ENCODE data around the gene ST7. TPM values are rescaled to one million over a fixed set of nuclear protein-coding genes. Genes with fewer than 3 reads are reported as not detected.

ST7 gene
- total RNA-seq, 1 donor from 2014 or later = 69.7 TPM

DNA sequence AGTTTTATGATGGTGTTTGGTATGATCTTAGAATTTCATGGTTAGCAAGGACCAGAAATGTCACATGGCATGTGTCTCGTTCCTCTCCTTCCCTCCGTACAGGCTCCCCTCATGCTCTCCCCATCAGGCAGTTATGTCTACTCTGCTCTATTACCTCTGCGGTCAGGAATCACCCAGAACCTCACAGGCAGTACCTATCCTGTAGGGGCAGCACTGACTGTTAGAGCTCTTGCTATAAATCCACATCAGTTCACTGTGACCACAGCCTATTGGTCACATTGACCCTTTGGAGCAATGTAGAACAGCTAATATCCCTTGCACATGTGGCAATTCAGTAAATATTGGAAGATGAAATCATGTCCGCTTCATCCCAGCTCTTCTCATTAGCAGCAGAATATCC, 217.8 kb downstream of the ST7 start:
- no peak for FAIRE-seq
- DNase-seq (ENCODE audit: low spot score in 2 of 2) = no peak

DNA sequence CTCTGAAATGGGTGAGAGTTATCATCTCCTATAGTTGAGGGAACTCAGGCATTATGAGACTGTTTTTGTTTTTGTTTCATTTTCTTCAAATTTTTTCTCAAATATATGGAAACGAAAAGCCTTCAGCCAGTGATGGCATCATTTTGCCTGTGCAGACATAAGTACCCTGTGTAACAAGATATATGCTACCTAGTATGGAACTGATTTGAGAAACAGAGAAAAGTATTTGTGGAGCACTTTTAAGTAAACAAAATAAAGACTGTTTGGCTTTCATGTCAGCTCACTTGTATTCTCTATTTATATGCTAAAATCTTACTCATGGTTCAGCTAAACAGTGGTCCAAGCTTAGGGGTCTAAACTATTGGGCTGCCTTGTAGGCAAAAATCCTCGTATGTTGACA, 219.0 kb downstream of the ST7 start:
- DNase-seq (ENCODE audit: low spot score in 2 of 2) (no peak), FAIRE-seq (no peak)

DNA sequence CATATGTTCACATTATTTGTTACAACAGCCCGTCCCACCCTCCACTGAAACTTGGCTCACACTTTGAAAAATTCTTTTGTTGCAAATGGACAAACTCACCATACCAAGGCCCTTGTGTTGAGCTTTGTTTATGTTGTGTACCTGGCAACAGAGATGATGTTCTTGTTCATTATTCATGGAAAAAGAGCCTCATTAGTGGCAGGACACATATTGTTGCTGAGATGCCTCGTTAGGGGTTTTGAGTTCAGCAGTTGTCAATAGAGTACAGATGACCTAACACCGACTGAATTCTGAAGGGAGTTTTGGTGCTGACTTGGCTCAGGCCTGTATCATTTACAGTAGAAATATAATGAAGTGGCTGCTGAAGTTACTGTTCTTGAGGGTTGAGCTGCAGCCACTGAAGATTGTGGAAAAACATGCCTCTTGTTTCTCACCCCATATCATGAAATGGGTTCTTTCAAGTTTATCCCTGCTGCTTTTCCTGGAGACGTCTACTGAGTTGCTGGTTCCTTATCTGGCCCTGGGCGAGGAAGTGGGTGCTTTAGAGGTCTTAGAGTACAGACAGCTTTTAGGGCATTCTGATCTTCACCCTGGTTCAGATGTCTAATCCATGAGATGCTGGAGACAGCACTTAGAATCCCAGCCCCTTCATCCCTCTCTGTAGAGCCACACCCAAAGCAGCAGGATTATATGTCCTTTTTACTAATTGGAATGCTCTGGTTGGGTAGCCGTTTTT, 219.9 kb downstream of the ST7 start:
- DNase-seq (ENCODE audit: low spot score in 2 of 2) (no peak), FAIRE-seq (no peak)

DNA sequence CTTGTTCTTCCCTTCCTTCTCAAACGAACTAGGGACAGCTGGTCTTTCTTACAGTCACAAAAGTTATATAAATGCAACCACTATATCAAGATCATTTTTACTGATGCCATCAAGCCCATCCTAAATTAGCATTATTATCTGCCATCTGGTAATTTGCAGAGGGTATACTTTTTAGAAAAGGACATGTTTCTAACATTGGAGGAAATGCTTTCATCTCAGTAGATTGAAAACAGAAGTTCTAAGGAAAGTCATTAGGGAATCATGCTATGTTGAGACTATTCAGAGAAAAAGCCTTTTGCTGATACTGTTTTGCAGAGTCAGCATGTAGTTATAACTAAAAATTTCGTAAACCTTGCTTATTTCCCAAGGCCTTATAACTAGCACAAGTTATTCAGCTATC, 222.9 kb downstream of the ST7 start:
- DNase-seq (ENCODE audit: low spot score in 2 of 2) (no peak), FAIRE-seq (no peak)

DNA sequence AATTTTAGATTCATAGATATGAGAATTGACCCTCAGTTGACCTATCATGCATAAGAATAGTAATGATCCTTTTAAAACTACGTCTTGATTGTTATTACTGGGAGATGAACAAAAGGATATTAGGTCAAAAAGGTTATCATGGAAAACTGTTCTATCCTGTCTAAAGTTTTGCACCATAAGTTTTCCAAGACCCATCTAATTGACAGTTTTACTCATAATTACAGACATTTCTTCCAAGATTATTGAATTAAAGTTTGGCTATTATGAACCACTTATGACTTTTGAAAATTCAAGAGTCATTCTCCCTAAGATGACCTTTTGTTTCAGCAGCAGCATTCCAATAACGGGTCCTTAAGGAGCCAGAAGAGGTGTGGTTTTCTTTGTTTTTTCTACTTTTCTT, 225.3 kb downstream of the ST7 start:
- FAIRE-seq (no peak), DNase-seq (ENCODE audit: low spot score in 2 of 2) (no peak)

DNA sequence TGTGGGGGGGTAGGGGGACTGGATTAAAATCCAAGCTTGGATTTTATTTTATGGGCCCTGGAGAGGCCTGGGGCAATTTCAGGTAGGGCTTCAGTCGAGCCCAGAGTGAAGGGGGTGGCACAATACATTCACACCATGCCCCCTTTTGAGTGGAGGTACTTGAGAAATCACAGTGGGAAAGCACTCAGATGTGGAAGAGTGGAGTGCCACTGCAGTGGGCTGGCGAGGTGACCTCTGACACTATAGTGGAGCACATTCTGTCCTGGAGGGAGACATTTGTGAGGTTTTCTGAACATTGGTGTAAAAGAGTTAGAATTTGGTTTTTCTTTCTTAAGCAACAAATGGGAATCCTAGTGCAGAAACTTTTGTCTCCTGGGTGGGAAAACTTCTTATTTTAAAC, 226.4 kb downstream of the ST7 start:
- DNase-seq (ENCODE audit: low spot score in 2 of 2) (no peak), FAIRE-seq (no peak)

DNA sequence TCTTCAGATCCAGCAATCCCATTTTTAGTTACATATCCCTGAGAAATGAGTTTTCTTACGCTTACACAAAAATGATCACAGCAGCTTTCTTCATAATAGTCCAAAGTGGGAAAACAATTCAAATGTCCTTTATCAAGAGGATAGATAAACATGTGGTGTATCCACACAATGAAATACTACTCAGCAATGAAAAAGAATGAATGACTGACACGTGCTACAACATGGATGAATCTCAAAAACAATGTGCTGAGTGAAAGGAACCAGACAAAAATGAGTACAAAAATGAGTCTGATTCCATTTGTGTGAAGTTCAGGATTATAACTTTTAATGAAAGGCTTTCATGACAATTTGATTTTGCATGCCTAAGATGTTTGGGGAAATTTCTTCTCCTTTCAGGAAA, 230.4 kb downstream of the ST7 start:
- no peak for FAIRE-seq
- DNase-seq (ENCODE audit: low spot score in 2 of 2) = no peak

DNA sequence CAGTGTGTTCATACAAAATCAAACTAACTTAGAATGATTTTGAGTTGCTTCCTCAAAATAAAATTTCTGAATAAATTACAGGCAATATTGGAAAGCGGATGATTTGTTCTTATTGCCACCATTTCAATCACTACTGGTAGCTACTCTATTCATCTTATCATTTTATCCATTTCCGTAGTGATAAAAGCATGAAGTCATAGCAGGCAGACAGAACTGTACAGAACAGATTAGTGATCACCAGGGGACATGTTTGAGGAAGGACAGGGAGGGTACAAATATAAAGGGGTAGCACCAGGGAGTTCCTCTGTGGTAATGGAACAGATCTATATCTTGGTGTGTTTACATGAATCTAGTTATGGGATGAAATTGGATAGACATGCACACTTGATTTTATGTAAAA, 231.1 kb downstream of the ST7 start:
- FAIRE-seq (no peak), DNase-seq (ENCODE audit: low spot score in 2 of 2) (no peak)

DNA sequence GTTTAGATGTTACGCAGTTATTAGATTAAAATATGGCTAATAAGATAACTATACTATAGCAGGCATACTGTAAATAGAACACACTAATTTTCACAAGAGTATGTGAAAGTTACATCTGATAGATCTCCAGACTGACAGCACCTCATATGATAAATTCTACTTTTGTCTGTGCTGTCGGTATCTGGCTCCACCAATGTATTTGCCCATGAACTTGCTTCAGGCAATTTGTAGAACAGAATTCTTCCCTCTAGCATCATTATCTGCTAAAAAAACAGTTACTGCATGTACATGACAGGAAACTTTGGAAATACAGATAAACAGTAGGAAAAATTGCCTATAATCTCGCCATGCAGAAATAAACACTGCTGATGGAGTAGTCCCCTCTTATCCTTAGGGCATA, 231.8 kb downstream of the ST7 start:
- no peak for FAIRE-seq
- DNase-seq (ENCODE audit: low spot score in 2 of 2) = no peak

DNA sequence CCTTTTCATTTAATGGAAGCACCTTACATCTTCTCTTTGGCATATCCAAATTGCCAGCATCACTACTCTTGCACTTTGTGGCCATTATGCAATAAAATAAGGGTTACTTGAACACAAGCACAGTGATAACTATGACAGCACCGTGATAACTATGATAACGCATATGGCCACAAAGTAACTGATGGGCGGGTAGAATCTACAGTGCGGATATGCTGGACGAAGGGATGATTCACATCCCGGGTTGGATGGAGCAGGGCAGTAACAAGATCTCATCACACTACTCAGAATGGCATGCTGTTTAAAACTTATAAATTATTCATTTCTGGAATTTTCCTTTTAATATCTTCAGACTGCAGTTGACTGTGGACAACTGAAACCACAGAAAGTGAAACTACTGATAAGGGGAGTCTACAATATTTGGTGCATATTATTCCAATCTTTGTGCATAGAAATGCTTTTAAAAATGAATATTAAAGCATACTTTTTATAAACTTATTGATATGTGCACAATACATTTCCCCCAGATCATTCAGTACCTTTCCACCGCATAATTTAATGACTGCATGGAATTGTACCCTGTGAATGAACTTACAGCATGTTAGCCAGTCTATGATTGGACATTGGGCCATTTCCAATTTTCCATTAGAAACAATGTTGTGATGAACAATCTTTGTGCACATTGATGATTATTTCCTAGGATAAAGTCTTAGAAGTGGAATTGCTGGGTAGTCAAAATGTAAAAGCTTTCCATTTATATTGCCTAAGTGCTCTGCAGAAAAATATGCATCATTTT, 233.1 kb downstream of the ST7 start:
- no peak for FAIRE-seq
- no peak for DNase-seq (ENCODE audit: low spot score in 2 of 2)

DNA sequence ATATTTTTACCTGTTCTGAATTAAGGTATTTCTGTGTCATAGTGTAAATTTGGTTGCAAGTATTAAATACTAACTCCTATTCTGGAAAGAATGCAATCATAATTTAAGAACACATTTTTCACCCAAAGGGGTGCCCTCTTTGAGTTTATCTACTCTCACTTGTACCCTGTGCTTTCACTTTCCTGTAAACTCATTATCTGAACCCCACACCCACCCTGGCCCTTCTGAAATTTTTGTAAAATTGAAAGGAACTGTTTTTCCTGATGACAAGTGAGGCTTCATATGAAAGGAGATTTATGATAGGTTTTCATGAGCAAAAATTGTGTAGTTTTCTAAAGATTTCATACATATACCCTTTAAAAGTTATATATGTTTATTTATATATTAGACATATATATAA, 235.1 kb downstream of the ST7 start:
- DNase-seq (ENCODE audit: low spot score in 2 of 2) (no peak), FAIRE-seq (no peak)

DNA sequence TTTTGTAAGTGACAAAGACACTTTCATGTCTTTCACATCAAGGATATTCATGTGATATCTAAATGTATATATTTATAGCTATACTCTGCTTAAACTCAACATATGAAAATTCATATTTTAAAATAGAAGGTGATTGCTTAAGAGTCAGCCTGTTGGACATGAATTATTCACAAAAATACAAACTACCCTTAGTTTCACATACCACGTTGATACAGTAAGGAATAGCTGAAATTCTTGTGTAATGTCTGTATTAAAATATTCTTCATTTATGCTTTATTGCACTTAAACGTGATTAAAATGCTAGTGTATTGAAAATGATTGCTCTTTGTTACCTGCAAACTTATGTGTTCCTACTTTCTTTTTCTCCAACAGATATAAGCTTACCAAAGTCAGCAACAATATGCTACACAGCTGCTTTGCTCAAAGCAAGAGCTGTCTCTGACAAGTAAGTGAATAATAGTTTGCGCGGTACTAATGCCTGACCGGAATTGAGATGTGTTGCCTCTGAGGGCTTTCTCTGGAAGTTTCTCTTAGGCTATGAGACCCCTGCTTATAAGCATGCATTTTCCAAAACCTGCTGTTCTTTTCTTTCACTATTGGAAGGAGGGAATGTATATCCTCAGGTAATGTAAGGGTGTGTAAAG, 235.8 kb downstream of the ST7 start:
- DNase-seq (ENCODE audit: low spot score in 2 of 2) (no peak), FAIRE-seq (no peak)

DNA sequence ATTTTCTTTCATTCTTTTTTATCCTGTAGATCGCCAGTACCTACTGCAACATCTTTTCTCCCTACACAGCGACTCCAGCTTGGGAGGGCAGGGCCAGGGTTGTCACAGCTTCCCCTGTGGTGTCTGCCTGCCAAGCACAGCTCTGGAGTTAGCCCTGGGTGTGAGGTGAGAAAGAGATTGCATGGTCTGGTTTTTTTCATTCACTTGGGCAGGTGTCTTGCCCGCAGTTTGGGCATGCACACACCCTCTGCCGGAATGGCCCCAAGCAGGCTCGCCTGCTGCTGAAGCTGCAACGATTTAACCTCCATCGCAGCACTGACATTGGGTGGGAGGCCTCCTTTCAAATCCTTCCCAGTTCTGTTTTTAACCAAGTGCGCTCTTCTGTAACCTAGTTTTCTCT, 236.8 kb downstream of the ST7 start:
- DNase-seq (ENCODE audit: low spot score in 2 of 2) (no peak), FAIRE-seq (no peak)

DNA sequence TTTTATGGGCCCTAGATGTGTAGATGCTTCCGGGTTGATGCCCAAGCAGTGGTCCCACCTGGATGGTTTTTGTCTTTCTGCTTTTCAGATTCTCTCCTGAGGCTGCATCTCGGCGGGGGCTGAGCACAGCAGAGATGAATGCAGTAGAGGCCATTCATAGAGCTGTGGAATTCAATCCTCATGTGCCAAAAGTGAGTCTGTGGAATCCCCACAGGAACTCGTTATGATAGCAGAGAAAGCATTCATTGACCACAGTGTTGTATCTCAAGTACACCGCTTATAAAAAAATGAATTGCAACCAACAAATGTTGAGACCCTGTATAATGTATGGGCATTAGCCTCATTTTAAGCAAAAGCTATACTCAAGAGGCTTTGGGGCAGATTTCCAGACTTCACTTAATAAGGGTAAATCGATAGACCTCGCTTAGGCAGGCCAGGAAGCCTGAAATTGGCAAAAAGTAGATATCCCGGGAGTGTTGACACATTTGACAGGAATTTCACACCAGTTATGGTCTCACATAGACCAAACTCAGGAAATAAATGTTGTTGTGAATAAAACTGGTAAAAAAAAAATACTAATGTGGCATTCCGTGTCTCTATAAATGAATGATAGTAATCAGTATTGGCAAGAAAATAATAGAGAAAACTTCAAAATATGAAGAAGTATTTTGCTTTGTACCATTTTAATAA, 237.6 kb downstream of the ST7 start:
- FAIRE-seq = no peak
- DNase-seq (ENCODE audit: low spot score in 2 of 2) = no peak

DNA sequence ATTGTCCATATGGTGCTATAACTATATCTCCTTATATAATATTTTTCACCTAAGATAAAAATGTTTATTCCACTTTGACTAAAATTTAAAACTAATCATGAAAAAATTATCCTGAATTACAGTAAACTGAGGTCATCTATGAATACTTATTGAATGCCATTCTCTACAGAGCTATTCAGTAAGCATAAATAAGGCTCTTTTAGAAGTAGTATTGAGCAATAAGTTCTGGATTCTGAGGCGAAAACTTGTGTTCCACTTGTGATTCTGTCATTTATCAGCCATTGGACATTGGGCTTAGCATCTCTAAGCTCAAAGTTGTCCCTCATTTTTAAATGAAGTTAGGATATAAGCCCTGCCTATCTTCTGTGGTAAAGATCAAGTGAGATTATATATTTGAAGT, 238.8 kb downstream of the ST7 start:
- no peak for DNase-seq (ENCODE audit: low spot score in 2 of 2)
- no peak for FAIRE-seq

DNA sequence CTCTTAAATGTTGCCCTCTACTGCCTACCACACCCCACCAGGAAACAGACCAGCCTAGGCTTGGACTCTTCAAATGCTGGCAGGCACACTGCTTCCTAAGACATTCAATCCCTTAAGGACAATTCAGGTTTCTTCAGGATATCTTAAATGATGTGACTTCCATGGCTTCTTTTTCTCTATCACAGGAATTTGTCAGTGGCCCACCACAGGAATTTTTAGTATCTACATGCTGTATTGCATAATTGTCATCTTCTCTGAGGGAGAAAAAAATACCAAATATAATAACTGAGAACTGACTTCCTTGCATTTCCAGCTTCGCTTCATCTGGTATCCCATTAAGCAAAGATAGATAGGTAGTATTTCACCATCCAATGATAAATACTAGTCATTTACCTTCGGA, 240.3 kb downstream of the ST7 start:
- DNase-seq (ENCODE audit: low spot score in 2 of 2) = no peak
- FAIRE-seq = no peak

DNA sequence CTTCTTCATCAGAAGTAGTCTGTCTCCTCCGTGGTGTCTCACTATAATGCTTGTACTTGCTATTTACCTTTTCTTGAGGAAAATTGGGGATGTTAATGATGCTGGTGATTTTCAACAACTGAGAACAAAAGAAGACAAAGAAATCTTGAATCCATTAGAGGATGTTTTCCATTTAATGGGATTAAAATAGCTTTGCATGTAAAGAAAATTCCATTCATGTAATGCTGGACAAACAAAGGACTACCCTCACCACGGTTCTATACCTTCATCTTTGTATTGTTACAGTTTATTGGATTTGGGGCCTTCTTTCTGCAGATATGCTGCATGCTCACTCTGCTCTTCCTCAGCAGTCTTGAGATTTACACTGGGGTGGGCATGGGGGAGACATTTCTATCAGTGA, 241.1 kb downstream of the ST7 start:
- FAIRE-seq (no peak), DNase-seq (ENCODE audit: low spot score in 2 of 2) (no peak)

DNA sequence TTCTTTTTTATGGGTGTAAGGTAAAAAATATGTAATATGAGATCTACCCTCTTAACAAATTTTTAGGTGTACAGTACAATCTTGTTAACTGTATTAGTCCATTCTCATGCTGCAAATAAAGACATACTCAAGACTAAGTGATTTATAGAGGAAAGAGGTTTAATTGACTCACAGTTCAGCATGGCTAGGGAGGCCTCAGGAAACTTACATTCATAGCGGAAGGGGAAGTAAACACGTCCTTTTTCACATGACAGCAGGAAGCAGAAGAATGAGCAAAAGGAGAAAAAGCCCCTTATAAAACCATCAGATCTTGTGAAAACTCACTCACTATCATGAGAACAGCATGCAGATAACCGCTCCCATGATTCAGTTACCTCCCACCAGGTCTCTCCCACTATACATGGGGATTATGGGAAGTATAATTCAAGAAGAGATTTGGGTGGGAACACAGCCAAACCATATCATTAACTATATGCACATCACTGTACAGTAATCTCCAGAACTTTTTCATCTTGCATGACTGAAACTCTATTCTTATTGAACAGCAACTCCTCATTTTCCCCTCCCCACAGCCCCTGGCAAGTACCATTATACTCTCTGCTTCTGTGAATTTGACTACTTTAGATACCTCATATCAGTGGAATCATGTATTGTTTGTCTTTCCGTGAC, 242.2 kb downstream of the ST7 start:
- FAIRE-seq = no peak
- no peak for DNase-seq (ENCODE audit: low spot score in 2 of 2)

DNA sequence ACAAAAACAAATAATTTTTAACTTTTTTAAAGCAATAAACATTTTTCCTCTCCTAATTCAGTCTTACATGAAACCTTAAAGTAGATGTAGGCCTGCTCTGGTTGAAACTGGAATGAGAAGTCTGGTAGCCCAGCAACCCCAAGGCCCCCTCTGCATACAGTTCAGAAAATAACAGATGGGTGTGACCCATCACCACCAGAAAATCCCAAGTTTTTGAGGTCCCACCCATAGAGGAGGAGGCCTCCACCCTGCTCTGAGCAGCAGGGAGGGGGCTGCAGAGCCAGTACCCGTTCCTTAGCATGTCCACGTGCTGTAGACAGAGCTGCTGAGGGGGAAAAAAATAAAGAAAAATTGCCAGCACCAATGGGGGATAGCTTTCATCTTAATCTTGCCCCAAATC, 246.8 kb downstream of the ST7 start:
- no peak for FAIRE-seq

DNA sequence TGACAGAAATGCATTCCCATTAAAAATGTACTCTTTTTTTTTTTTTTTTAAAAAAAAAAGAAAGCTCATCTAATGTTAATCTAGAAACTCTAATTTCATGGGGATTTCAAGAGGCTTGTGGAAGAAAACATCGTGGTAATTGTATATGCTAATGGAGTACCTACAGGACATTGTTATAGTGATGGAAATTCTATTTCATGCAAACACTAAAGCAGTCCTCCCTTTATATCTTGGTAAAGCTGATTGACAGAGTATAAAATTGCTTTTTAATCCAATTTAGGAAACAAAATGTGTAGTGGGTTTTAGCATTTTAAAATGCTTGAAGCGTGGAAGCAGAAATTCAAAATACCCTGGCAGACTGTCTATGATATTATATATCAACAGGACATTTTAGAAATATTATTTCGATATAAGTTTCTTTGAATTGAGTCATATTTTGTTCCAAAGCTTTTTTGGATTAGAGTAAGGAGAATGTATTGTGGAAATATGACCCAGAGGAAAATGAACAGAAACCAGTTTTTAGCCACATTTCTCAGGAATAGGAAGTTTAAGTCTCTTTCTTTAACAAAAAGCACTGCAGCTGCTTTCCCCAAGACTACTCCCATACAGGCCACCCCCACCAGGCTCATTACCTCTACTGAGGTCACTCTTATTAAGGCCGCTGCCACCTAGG, 247.6 kb downstream of the ST7 start:
- DNase-seq (ENCODE audit: low spot score in 2 of 2) (no peak), FAIRE-seq (no peak)

More for the DNA sequence above, 246.8 kb downstream of the ST7 start:
- DNase-seq (ENCODE audit: low spot score in 2 of 2) = no peak

Data from frontal cortex (tissue), 4 donors.